Endodermal cell (in vitro differentiated cells): Measurements from ENCODE around the gene PARD3B. TPM values are rescaled to one million over a fixed set of nuclear protein-coding genes. Genes with fewer than 3 reads are reported as not detected.

Experiments used
- DNase-seq: peaks from one replicate; pipeline ENCODE4 v3.0.0-alpha.2; 2017
- H3K27ac ChIP-seq: 2 replicates; pipeline ENCODE4 v1.5.1; 2013; ENCODE audit warnings: mild to moderate bottlenecking, low read depth, low read length, moderate library complexity
- H3K27me3 ChIP-seq: 2 replicates; pipeline ENCODE4 v1.6.1; 2013; ENCODE audit warnings: mild to moderate bottlenecking, low read length, moderate library complexity; ENCODE audit not compliant: insufficient read depth, control insufficient read depth, poor library complexity, severe bottlenecking
- H3K36me3 ChIP-seq: 2 replicates; pipeline ENCODE4 v1.7.0; 2013; ENCODE audit warnings: mild to moderate bottlenecking, low read length, moderate library complexity; ENCODE audit not compliant: control insufficient read depth, insufficient read depth
- H3K4me1 ChIP-seq: one replicate; pipeline ENCODE4 v1.7.0; 2013; ENCODE audit warnings: low read length; ENCODE audit not compliant: control insufficient read depth, insufficient read depth
- H3K4me3 ChIP-seq: 2 replicates; pipeline ENCODE4 v1.5.1; 2013; ENCODE audit warnings: mild to moderate bottlenecking, low read length, moderate library complexity
- H3K9ac ChIP-seq: 2 replicates; pipeline ENCODE4 v1.6.1; 2013; ENCODE audit warnings: mild to moderate bottlenecking, low read length, moderate library complexity; ENCODE audit not compliant: poor library complexity, severe bottlenecking; ENCODE audit errors: extremely low read depth
- H3K9me3 ChIP-seq: 2 replicates; pipeline ENCODE4 v1.6.1; 2013; ENCODE audit warnings: mild to moderate bottlenecking, low read length, moderate library complexity; ENCODE audit not compliant: control insufficient read depth
- H3K27ac Mint-ChIP-seq: 2 replicates; pipeline ENCODE4 v1.8.0; 2020; ENCODE audit warnings: mixed read lengths
- H3K27me3 Mint-ChIP-seq: 2 replicates; pipeline ENCODE4 v1.8.0; 2021; ENCODE audit warnings: mild to moderate bottlenecking, mixed read lengths; ENCODE audit not compliant: insufficient read depth
- H3K36me3 Mint-ChIP-seq: 2 replicates; pipeline ENCODE4 v1.8.0; 2020; ENCODE audit warnings: low read depth, mixed read lengths
- H3K4me1 Mint-ChIP-seq: 2 replicates; pipeline ENCODE4 v1.8.0; 2020; ENCODE audit warnings: mixed read lengths
- H3K4me3 Mint-ChIP-seq: 2 replicates; pipeline ENCODE4 v1.8.0; 2020; ENCODE audit warnings: mild to moderate bottlenecking, moderate library complexity, mixed read lengths
- H3K9me3 Mint-ChIP-seq: 2 replicates; pipeline ENCODE4 v1.8.0; 2020; ENCODE audit warnings: mild to moderate bottlenecking, mixed read lengths
- CTCF ChIP-seq: fragments of 200-600 bp; sonication (generic); conservative IDR thresholded peaks from 2 replicates; pipeline ENCODE4 v1.5.0; 2021; ENCODE audit warnings: antibody characterized with exemption, mild to moderate bottlenecking
- WGBS, 2 experiments: methylation state at CpG; one replicate each; pipeline versions ENCODE4 v1.1.5 to v1.1.7; 2013; ENCODE audit warnings: missing lambda C conversion rate in 2 of 2, mixed read lengths in 1 of 2; ENCODE audit not compliant: insufficient coverage in 1 of 2, insufficient read length in 1 of 2; 5-methylcytosine and 5-hydroxymethylcytosine counted together
- total RNA-seq, 2 donors: library from RNA; stranded (reverse); fragmentation: NEBNext Ultra II Directional in 1 of 2; extraction: Animal tissue kit (Norgen Biotek cat#: 25700) in 1 of 2; gene quantifications; 2 replicates in 1 of 2; 3 replicates in 1 of 2; pipeline ENCODE4 v1.2.1, GENCODE V29; 2021

Gene PARD3B
- total RNA-seq, 2 donors from 2014 or later = 2.5 to 5.6 TPM

- peaks cover 28% of the 10 kb centered on the region for H3K4me1 Mint-ChIP-seq
- H3K9me3 ChIP-seq = no peaks in the 10 kb centered on the region
- H3K9ac ChIP-seq = no peak overlapping the region
- 73 to 90% methylated on average over 3 to 4 of the region's 4 CpGs for WGBS, 2 experiments
- H3K27ac Mint-ChIP-seq = no peak overlapping the region
- TF ChIP-seq CTCF = no peak
- H3K27ac ChIP-seq = no peak overlapping the region
- no peaks in the 10 kb centered on the region for H3K27me3 Mint-ChIP-seq
- H3K36me3 ChIP-seq = no peaks in the 10 kb centered on the region
- no peak overlapping the region for H3K4me3 Mint-ChIP-seq
- H3K36me3 Mint-ChIP-seq = no peaks in the 10 kb centered on the region
- no peaks in the 10 kb centered on the region for H3K9me3 Mint-ChIP-seq
- no peaks in the 10 kb centered on the region for H3K27me3 ChIP-seq
- no peak for DNase-seq
- H3K4me1 ChIP-seq = peaks cover 7% of the 10 kb centered on the region
- H3K4me3 ChIP-seq = no peak overlapping the region
Observed at GRCh38 chr2:204670756-204671155, 125.5 kb downstream of the PARD3B start.

- no peaks in the 10 kb centered on the region for H3K27me3 ChIP-seq
- no peaks in the 10 kb centered on the region for H3K9me3 ChIP-seq
- TF ChIP-seq CTCF = no peak
- Mint-ChIP-seq H3K9me3 (no peaks in the 10 kb centered on the region), H3K27me3 (no peaks in the 10 kb centered on the region), H3K4me1 (peaks cover 28% of the 10 kb centered on the region), H3K27ac (no peak overlapping the region), H3K4me3 (no peak overlapping the region), H3K36me3 (no peaks in the 10 kb centered on the region)
- no peak overlapping the region for H3K9ac ChIP-seq
- no peak overlapping the region for H3K27ac ChIP-seq
- peaks cover 7% of the 10 kb centered on the region for H3K4me1 ChIP-seq
- 81% methylated on average over 3 to 4 of the region's 4 CpGs for WGBS, 2 experiments
- no peak for DNase-seq
- H3K36me3 ChIP-seq = no peaks in the 10 kb centered on the region
- H3K4me3 ChIP-seq = no peak overlapping the region
Observed at GRCh38 chr2:204672772-204673171, 127.5 kb downstream of the PARD3B start.

GRCh38 chr2:204673877-204674276, 128.6 kb downstream of the PARD3B start:
- H3K9me3 Mint-ChIP-seq = no peaks in the 10 kb centered on the region
- Histone ChIP-seq H3K9ac (no peak overlapping the region), H3K27me3 (no peaks in the 10 kb centered on the region), H3K4me3 (no peak overlapping the region), H3K27ac (no peak overlapping the region), H3K36me3 (no peaks in the 10 kb centered on the region), H3K4me1 (peaks cover 7% of the 10 kb centered on the region), H3K9me3 (no peaks in the 10 kb centered on the region)
- no peak overlapping the region for H3K4me3 Mint-ChIP-seq
- H3K27me3 Mint-ChIP-seq = no peaks in the 10 kb centered on the region
- H3K36me3 Mint-ChIP-seq = no peaks in the 10 kb centered on the region
- TF ChIP-seq CTCF = no peak
- no peak overlapping the region for H3K27ac Mint-ChIP-seq
- 79% methylated on average over 3 of the region's 3 CpGs; no CpG with 5 or more reads in 1 of the 2 experiments for WGBS, 2 experiments
- H3K4me1 Mint-ChIP-seq = peaks cover 28% of the 10 kb centered on the region
- no peak for DNase-seq
